Endothelial cell of umbilical vein (primary cell): ENCODE data around the gene NGF.

ENCODE experiments used
- TF ChIP-seq, protein P1 (sequence below): IDR thresholded peaks from 2 replicates; pipeline ENCODE4 v1.6.1; 2011; ENCODE audit not compliant: insufficient read depth, insufficient read length
- TF ChIP-seq, protein P2 (sequence below), 2 donors: IDR thresholded peaks; 1 replicate in 1 of 2; 2 replicates in 1 of 2; pipeline ENCODE4 v1.5.1; 2011; ENCODE audit warnings: low read length in 2 of 2, mild to moderate bottlenecking in 2 of 2, moderate library complexity in 2 of 2, control low read depth in 1 of 2, inconsistent platforms in 1 of 2, low read depth in 1 of 2; ENCODE audit not compliant: insufficient read depth in 1 of 2; ENCODE audit errors: extremely low read depth in 1 of 2

DNA sequence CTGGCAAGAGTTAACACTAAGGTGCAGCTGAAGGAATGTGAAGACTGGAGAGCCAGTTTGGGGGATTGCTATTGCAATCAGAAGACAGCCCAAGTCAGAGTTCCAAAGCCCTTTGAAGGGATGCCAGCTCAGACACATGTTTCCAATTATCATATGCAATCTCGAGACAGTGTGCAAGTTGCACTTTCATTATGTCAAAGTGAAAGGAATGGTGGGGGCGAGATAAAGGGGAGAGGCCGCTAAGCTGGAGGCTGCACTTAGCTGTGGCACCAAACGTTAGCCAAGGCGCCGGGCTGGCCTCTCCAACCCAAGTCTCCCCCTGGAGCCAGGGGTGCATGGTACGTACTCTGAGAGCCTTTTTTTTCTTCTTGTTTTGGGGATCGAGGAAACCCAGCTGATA, 58.0 kb downstream of the NGF start:
- TF ChIP-seq, protein P1, sequence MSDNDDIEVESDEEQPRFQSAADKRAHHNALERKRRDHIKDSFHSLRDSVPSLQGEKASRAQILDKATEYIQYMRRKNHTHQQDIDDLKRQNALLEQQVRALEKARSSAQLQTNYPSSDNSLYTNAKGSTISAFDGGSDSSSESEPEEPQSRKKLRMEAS: no peak
- TF ChIP-seq, protein P2, sequence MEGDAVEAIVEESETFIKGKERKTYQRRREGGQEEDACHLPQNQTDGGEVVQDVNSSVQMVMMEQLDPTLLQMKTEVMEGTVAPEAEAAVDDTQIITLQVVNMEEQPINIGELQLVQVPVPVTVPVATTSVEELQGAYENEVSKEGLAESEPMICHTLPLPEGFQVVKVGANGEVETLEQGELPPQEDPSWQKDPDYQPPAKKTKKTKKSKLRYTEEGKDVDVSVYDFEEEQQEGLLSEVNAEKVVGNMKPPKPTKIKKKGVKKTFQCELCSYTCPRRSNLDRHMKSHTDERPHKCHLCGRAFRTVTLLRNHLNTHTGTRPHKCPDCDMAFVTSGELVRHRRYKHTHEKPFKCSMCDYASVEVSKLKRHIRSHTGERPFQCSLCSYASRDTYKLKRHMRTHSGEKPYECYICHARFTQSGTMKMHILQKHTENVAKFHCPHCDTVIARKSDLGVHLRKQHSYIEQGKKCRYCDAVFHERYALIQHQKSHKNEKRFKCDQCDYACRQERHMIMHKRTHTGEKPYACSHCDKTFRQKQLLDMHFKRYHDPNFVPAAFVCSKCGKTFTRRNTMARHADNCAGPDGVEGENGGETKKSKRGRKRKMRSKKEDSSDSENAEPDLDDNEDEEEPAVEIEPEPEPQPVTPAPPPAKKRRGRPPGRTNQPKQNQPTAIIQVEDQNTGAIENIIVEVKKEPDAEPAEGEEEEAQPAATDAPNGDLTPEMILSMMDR (IDR thresholded peaks at IDR 0.05; ENCODE audit: extremely low read depth in 1 of 2, insufficient read depth in 1 of 2, low read depth in 1 of 2, low read length in 2 of 2): no peak
